Epithelial cell of proximal tubule (primary cell): ENCODE data around the gene COPZ1. TPM values are rescaled to one million over a fixed set of nuclear protein-coding genes. Genes with fewer than 3 reads are reported as not detected.

Experiments used
- DNase-seq: peaks from one replicate; pipeline ENCODE4 v3.0.0-alpha.2; 2011; ENCODE audit warnings: low read depth
- H3K4me3 ChIP-seq: 2 replicates; pipeline ENCODE4 v1.5.1; 2011; ENCODE audit warnings: low read depth, mild to moderate bottlenecking, low read length
- CTCF ChIP-seq: conservative IDR thresholded peaks from 2 replicates; pipeline ENCODE4 v1.5.1; 2012; ENCODE audit warnings: low read depth, mild to moderate bottlenecking, low read length
- total RNA-seq: library from RNA; depleted of rRNA; stranded (reverse); fragments of >200 nt; gene quantifications from 2 replicates; pipeline ENCODE4 v1.2.3, GENCODE V29; 2015

The COPZ1 gene
- total RNA-seq, 1 donor from 2014 or later = 144 TPM

GRCh38 chr12:54368709-54369596 lies 44.0 kb downstream of the COPZ1 start:
- TF ChIP-seq CTCF = peak; percentile 92
- DNase-seq = no peak
- H3K4me3 ChIP-seq = peak overlapping the region; percentile 48

GRCh38 chr12:54369597-54370131 lies 44.7 kb downstream of the COPZ1 start:
- peak overlapping the region; percentile 48 for H3K4me3 ChIP-seq
- TF ChIP-seq CTCF = no peak
- DNase-seq = no peak

DNA sequence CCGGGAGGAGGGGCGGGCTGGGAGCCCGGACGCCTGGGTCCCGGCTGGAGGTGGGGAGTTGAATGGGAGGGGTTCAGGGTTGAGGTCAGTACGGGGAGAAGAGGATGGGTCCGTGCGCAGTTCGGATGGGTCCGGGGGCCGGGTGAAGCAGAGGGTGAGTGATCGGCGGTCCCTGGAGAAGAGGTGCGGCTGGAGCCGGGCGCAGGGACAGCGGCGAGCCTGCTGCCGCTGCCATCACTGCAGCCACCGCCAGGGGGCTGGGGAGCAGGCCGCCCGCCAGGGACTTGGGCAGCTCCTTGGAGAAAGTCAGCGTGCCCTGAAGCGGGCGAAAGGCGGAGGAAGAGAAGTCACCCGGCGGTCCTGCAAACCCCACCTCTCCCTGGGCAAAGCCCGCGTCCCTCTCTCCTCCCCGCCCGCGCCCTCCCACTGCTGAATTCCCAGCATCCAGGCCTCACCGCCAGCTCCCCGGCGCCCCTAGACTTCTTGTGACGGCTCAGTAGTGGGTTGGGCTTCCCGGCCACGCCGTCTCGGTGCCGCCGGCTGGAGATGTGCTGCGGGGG lies 45.3 kb downstream of the COPZ1 start:
- no peak for DNase-seq
- peak; percentile 74 for TF ChIP-seq CTCF
- peak overlapping the region; percentile 48 for H3K4me3 ChIP-seq

GRCh38 chr12:54371328-54372112 lies 46.6 kb downstream of the COPZ1 start:
- no peak for TF ChIP-seq CTCF
- H3K4me3 ChIP-seq = no peak overlapping the region
- no peak for DNase-seq

DNA sequence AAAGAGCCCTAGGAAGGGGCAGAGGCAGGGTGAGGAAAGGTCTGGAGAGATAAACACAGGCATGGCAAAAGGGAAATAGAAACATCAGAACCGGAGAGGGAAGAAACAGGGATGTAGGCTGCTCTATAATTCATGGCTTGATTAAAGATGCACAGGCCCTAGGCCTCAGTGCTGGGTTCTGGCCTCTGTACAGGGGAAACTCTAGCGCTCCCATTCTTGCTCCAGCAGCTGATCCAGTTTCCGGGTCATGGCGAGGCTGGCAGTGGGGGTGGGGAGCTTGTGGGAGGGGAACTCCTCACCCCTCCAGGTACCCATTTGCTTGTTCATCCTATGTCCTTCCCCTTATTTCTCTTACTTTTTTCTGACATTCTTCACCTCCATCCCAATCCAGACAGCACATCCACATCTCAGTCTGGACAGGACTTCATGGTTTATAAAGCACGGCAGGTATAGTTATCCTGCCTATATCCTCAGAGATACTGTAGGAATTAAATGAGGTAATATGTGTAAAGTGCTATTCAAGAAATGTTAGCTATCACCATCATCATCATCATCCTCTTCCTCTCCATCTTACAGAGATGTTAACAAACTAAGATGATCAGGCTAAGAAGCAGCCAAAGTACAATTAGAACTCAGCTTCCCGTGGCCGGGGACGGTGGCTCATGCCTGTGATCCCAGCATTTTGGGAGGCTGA lies 47.3 kb downstream of the COPZ1 start:
- no peak overlapping the region for H3K4me3 ChIP-seq
- DNase-seq = no peak
- no peak for TF ChIP-seq CTCF
